Activated naive CD4-positive, alpha-beta T cell treated with anti-CD3 and anti-CD28 coated beads for 36 hours (primary cell): ENCODE results near the gene SEMA3C. TPM values are rescaled to one million over a fixed set of nuclear protein-coding genes. Genes with fewer than 3 reads are reported as not detected.

Experiments
- CTCF ChIA-PET: fragments of 350-600 bp; sonication (Branson Sonifier 250); formaldehyde crosslinking; loops from one replicate; lab custom pipeline; 2021; ENCODE audit warnings: antibody characterized with exemption; lab: Charles Lee
- DNase-seq: peaks from one replicate; pipeline ENCODE4 v3.0.0-alpha.2; 2020
- H3K27ac Mint-ChIP-seq: one replicate; pipeline ENCODE4 v1.8.0; 2021; ENCODE audit warnings: mild to moderate bottlenecking, mixed read lengths
- H3K27me3 Mint-ChIP-seq: one replicate; pipeline ENCODE4 v1.8.0; 2021; ENCODE audit warnings: low read depth, mixed read lengths
- H3K36me3 Mint-ChIP-seq: one replicate; pipeline ENCODE4 v1.8.0; 2021; ENCODE audit warnings: low read depth, mixed read lengths
- H3K4me1 Mint-ChIP-seq: one replicate; pipeline ENCODE4 v1.8.0; 2021; ENCODE audit warnings: low read depth, mixed read lengths
- H3K4me3 Mint-ChIP-seq: one replicate; pipeline ENCODE4 v1.8.0; 2021; ENCODE audit warnings: mild to moderate bottlenecking, moderate library complexity, mixed read lengths
- H3K9me3 Mint-ChIP-seq: one replicate; pipeline ENCODE4 v1.8.0; 2021; ENCODE audit warnings: mixed read lengths
- intact Hi-C: fragments of 100-400 bp; cut with micrococcal nuclease; formaldehyde crosslinking; loops from one replicate; pipeline ENCODE4 v1.15.1; 2023
- total RNA-seq, 2 experiments: library from RNA; stranded (reverse); gene quantifications; one replicate each; pipeline ENCODE4 v1.2.3, GENCODE V29; 2021

The SEMA3C gene
- total RNA-seq, 2 experiments from 2014 or later: not detected

- no peak overlapping the region for H3K27ac Mint-ChIP-seq
- no peak overlapping the region for H3K4me3 Mint-ChIP-seq
- CTCF ChIA-PET: no interaction called here
- H3K4me1 Mint-ChIP-seq: no peaks in the 10 kb centered on the region
- H3K27me3 Mint-ChIP-seq: no peaks in the 10 kb centered on the region
- DNase-seq: no peak
- H3K36me3 Mint-ChIP-seq: no peaks in the 10 kb centered on the region
- no peaks in the 10 kb centered on the region for H3K9me3 Mint-ChIP-seq
- intact Hi-C loops: no loop called here
These were observed 169.6 kb downstream of the SEMA3C start for GRCh38 chr7:80749270-80749669.

GRCh38 chr7:80748363-80749042 lies 170.3 kb downstream of the SEMA3C start:
- no peak overlapping the region for H3K27ac Mint-ChIP-seq
- H3K4me3 Mint-ChIP-seq: no peak overlapping the region
- no peaks in the 10 kb centered on the region for H3K9me3 Mint-ChIP-seq
- H3K27me3 Mint-ChIP-seq: no peaks in the 10 kb centered on the region
- H3K36me3 Mint-ChIP-seq: no peaks in the 10 kb centered on the region
- CTCF ChIA-PET: interaction anchor here (0.6 kb wide), 1 partner anchor 1319 kb away, joined by 3 read pairs; no protein-coding TSS in a partner anchor
- DNase-seq: no peak
- H3K4me1 Mint-ChIP-seq: no peaks in the 10 kb centered on the region
- intact Hi-C loops: no loop called here

GRCh38 chr7:80740778-80741545 lies 177.9 kb downstream of the SEMA3C start:
- no peak for DNase-seq
- no peaks in the 10 kb centered on the region for H3K4me1 Mint-ChIP-seq
- H3K27me3 Mint-ChIP-seq: no peaks in the 10 kb centered on the region
- no peak overlapping the region for H3K4me3 Mint-ChIP-seq
- no peaks in the 10 kb centered on the region for H3K9me3 Mint-ChIP-seq
- H3K36me3 Mint-ChIP-seq: no peaks in the 10 kb centered on the region
- H3K27ac Mint-ChIP-seq: no peak overlapping the region
- CTCF ChIA-PET: no interaction called here
- intact Hi-C loops: no loop called here

GRCh38 chr7:80736371-80737125 lies 182.3 kb downstream of the SEMA3C start:
- DNase-seq: no peak
- no peaks in the 10 kb centered on the region for H3K9me3 Mint-ChIP-seq
- H3K27ac Mint-ChIP-seq: no peak overlapping the region
- H3K36me3 Mint-ChIP-seq: no peaks in the 10 kb centered on the region
- H3K4me3 Mint-ChIP-seq: no peak overlapping the region
- CTCF ChIA-PET: no interaction called here
- intact Hi-C loops: no loop called here
- no peaks in the 10 kb centered on the region for H3K4me1 Mint-ChIP-seq
- no peaks in the 10 kb centered on the region for H3K27me3 Mint-ChIP-seq

GRCh38 chr7:80735330-80735729 lies 183.5 kb downstream of the SEMA3C start:
- Mint-ChIP-seq H3K36me3 (no peaks in the 10 kb centered on the region), H3K4me1 (no peaks in the 10 kb centered on the region), H3K4me3 (no peak overlapping the region), H3K27me3 (peaks cover 2% of the 10 kb centered on the region), H3K27ac (no peak overlapping the region), H3K9me3 (no peaks in the 10 kb centered on the region)
- intact Hi-C loops: no loop called here
- CTCF ChIA-PET: no interaction called here
- DNase-seq: no peak

GRCh38 chr7:80734011-80734410 lies 184.8 kb downstream of the SEMA3C start:
- no peak for DNase-seq
- no peaks in the 10 kb centered on the region for H3K4me1 Mint-ChIP-seq
- H3K36me3 Mint-ChIP-seq: no peaks in the 10 kb centered on the region
- H3K27ac Mint-ChIP-seq: no peak overlapping the region
- CTCF ChIA-PET: no interaction called here
- H3K27me3 Mint-ChIP-seq: peaks cover 2% of the 10 kb centered on the region
- no peak overlapping the region for H3K4me3 Mint-ChIP-seq
- intact Hi-C loops: no loop called here
- H3K9me3 Mint-ChIP-seq: no peaks in the 10 kb centered on the region

- intact Hi-C loops: no loop called here
- Mint-ChIP-seq H3K36me3 (no peaks in the 10 kb centered on the region), H3K27me3 (peaks cover 2% of the 10 kb centered on the region), H3K27ac (no peak overlapping the region), H3K4me3 (no peak overlapping the region), H3K4me1 (no peaks in the 10 kb centered on the region), H3K9me3 (no peaks in the 10 kb centered on the region)
- DNase-seq: no peak
- CTCF ChIA-PET: no interaction called here
These were observed 185.4 kb downstream of the SEMA3C start for GRCh38 chr7:80733333-80733915.

GRCh38 chr7:80732630-80733029 lies 186.2 kb downstream of the SEMA3C start:
- H3K4me3 Mint-ChIP-seq: no peak overlapping the region
- no peak for DNase-seq
- intact Hi-C loops: no loop called here
- H3K36me3 Mint-ChIP-seq: no peaks in the 10 kb centered on the region
- H3K27me3 Mint-ChIP-seq: peaks cover 2% of the 10 kb centered on the region
- no peaks in the 10 kb centered on the region for H3K9me3 Mint-ChIP-seq
- H3K27ac Mint-ChIP-seq: no peak overlapping the region
- H3K4me1 Mint-ChIP-seq: no peaks in the 10 kb centered on the region
- CTCF ChIA-PET: no interaction called here

GRCh38 chr7:80731281-80731680 lies 187.6 kb downstream of the SEMA3C start:
- no peak for DNase-seq
- H3K9me3 Mint-ChIP-seq: no peaks in the 10 kb centered on the region
- peaks cover 2% of the 10 kb centered on the region for H3K27me3 Mint-ChIP-seq
- H3K27ac Mint-ChIP-seq: no peak overlapping the region
- H3K36me3 Mint-ChIP-seq: no peaks in the 10 kb centered on the region
- CTCF ChIA-PET: no interaction called here
- H3K4me3 Mint-ChIP-seq: no peak overlapping the region
- intact Hi-C loops: no loop called here
- H3K4me1 Mint-ChIP-seq: no peaks in the 10 kb centered on the region

- no peak overlapping the region for H3K27ac Mint-ChIP-seq
- DNase-seq: no peak
- no peaks in the 10 kb centered on the region for H3K9me3 Mint-ChIP-seq
- no peak overlapping the region for H3K4me3 Mint-ChIP-seq
- intact Hi-C loops: no loop called here
- H3K27me3 Mint-ChIP-seq: peaks cover 2% of the 10 kb centered on the region
- no peaks in the 10 kb centered on the region for H3K36me3 Mint-ChIP-seq
- CTCF ChIA-PET: no interaction called here
- H3K4me1 Mint-ChIP-seq: no peaks in the 10 kb centered on the region
These were observed 189.1 kb downstream of the SEMA3C start for GRCh38 chr7:80729591-80730320.

GRCh38 chr7:80726666-80727065 lies 192.2 kb downstream of the SEMA3C start:
- Mint-ChIP-seq H3K4me3 (no peak overlapping the region), H3K27me3 (peaks cover 2% of the 10 kb centered on the region), H3K36me3 (no peaks in the 10 kb centered on the region), H3K4me1 (no peaks in the 10 kb centered on the region), H3K9me3 (no peaks in the 10 kb centered on the region), H3K27ac (no peak overlapping the region)
- DNase-seq: no peak
- intact Hi-C loops: no loop called here
- CTCF ChIA-PET: no interaction called here

- no peak overlapping the region for H3K27ac Mint-ChIP-seq
- no peaks in the 10 kb centered on the region for H3K27me3 Mint-ChIP-seq
- no peak for DNase-seq
- no peaks in the 10 kb centered on the region for H3K4me1 Mint-ChIP-seq
- no peak overlapping the region for H3K4me3 Mint-ChIP-seq
- intact Hi-C loops: no loop called here
- no peaks in the 10 kb centered on the region for H3K36me3 Mint-ChIP-seq
- no peaks in the 10 kb centered on the region for H3K9me3 Mint-ChIP-seq
- CTCF ChIA-PET: no interaction called here
These were observed 193.7 kb downstream of the SEMA3C start for GRCh38 chr7:80725181-80725611.
